ENCODE data around the gene TIMP2.

TIMP2 gene

DNA sequence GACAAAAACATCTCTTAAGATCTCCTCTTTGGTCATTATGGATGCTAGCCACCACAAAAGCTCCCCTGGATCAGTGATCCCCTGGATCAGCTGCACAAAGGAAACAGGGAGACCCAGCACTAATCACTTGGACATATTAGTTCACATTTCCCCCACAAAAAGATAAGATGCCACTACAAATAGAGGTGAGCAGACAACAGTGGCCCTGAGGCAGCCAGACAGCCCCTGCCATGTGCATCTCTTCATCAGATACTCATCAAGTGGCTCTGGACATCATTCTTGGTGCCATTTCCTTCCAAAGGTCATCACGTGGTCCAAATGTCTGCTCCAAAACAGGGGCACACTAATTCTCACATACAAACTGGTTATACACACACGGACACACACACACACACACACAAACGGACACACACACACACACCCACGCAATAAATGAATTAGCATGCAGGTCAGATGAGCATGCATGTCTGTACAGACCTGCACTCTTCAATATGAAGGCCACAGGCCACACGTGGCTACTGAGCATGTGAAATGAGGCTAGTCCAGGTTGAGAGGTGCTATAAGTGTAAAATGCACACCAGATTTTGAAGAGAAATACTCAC, 88.7 kb downstream of the TIMP2 start:
- DNase-seq (ENCODE audit: low spot score) = no peak

- DNase-seq (ENCODE audit: low spot score) = no peak
Measured at GRCh38 chr17:78834571-78834970, 90.6 kb downstream of the TIMP2 start.

- no peak for DNase-seq (ENCODE audit: low spot score)
Measured at GRCh38 chr17:78832541-78832810, 92.7 kb downstream of the TIMP2 start.

- no peak for DNase-seq (ENCODE audit: low spot score)
Measured at GRCh38 chr17:78831688-78832540, 93.3 kb downstream of the TIMP2 start.

DNA sequence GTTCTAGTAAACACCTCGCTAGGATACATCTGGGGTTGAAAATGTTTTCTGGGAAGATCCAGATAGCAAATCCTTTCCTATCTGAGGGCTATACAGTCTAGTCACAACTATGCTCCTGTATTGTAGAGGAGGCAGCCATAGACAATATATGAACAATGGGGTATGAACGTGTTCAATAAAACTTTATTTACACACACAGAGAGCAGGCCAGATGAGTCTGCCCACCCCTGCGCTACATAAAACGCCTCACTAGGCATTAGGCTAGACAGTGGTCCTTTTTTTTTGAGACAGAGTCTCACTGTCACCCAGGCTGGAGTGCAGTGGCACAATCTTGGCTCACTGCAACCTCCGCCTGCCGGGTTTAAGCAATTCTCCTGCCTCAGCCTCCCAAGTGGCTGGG, 95.7 kb downstream of the TIMP2 start:
- no peak for DNase-seq (ENCODE audit: low spot score)

DNA sequence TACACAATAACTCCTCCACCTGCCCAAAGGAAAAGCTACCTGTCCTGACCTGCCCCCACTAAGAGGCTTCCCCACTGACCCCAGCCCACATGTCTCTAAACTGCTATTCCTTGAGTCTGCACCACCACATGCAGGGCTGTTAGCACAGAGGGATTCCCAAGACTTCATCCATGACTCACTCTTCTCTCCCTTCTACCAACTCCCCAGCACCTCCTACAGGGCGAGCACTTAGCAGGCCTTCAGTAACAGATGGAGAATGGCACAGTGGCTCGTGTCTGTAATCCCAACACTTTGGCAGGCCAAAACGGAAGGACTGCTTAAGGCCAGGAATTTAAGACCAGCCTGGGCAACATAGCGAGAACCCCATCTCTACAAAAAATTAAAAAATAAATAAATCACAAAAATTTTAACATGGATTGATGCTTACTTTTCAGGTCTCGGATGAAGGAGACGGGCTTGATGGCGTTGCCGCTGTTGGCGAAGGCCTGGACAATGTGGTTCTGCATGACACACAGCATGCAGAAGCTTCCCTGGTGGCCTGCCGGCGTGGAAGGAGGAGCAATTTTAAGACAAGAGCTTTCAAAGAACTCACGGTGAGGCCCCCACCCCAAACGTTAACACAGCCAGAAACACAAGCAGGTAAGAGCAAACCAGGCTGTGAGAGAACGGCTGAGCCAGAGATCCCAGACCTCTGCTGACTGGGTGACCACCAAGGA, 96.6 kb downstream of the TIMP2 start:
- DNase-seq (ENCODE audit: low spot score) = no peak

DNA sequence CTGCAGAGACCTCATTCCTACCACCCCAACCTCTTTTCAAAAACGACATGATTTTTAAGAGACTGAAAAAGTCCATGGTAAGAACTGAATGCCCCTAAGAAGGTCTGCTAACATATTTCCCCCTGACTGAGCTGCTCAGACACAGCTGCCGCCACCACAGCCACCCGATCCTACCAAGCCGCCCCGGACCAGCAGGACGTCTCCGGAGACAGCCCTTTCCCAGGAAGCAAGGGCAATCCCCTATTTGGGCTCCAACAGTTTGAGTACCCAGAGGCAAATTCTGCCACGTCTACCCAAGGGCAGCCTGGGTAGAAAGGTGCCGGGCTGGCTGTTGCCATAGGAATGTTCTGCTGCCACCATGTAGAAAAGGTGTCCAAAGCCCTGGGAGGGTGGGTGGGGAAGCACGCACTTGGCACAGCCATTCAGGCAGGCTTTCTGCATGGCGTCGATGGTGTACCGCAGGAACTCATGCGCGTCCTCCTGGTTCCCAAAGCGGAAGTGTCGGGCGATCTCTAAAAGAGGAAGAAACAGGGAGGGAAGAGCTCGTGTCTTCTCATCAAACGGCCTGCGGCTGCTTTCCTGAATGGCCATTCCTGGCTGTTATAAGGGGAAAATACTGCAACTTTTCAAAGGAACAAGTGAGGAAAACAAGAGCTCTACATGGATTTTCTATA, 98.2 kb downstream of the TIMP2 start:
- DNase-seq (ENCODE audit: low spot score) = peak; percentile 64

DNA sequence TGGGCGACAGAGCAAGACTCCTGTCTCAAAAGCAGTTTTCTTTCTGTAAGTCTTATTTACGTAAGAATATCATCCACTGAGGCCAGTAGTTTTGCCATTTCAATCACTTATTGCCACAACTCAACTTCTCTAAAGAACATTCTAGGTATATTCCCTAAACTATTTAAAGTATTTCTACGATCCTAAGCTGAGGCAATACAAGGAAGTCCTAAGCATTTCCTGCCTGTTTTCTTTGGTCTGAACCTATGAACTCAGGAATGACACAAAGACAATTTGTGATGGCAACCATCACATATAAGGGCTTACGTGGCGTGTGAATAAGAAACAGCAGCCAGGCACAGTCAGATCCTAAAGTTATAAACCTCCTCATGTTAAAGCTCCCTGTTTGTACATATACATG, 98.8 kb downstream of the TIMP2 start:
- no peak for DNase-seq (ENCODE audit: low spot score)

- no peak for DNase-seq (ENCODE audit: low spot score)
Measured at GRCh38 chr17:78825696-78826095, 99.5 kb downstream of the TIMP2 start.

DNA sequence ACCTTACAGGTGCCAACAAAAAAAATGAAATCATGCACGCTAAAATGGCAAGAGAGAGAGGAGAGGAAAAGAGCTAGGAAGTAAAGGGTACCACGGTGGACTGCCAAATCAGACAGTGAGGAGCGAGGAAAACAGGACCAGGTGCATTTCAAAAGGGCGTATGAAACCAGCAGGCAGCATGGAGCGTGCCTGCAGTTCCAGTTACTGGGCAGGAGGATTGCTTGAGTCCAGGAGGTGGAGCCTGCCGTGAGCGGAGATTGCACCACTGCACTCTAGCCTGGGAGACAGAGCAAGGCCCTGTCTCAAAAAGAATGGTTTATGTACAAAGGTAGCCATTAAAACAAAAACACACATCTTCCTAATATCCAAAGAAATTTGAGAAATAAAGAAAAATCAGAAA, 100.9 kb downstream of the TIMP2 start:
- no peak for DNase-seq (ENCODE audit: low spot score)

DNA sequence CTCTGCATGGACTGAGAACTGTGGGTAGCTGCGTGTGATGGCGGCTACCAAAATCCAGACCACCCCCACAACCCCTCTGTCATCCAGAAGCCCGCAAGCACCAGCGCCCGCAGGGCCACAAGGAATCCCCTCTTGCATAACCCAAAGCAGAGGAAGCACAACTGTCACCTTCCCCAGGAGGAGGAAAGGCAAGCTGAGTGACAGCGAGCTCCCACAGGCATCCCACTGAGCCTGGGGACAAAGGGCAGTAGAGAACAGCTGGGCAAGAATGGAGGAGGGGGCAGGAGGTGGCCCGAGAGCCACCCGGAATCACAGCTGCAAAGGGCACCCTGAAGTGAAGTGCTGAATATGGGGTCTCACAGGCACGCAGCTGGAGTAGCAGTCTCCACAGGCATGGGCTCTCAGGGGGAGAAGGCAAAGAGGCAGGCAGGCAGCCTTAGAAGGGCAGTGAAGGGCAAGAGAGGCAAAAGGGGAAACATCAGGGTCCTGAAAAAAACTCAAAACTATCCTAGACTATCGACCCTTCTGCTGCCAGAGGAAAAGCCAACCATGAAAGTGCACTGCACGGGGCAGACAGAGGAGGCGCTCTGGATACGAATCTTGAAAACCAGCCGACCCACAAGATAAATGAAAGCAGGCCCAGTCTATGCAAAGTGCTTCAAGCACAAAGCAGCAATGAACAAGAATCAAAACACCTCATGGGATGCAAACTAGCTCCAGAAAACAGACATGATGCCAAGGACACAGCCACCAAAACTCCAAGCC, 101.7 kb downstream of the TIMP2 start:
- DNase-seq (ENCODE audit: low spot score) = no peak

- DNase-seq (ENCODE audit: low spot score) = peak; percentile 82
Measured at GRCh38 chr17:78822552-78822951, 102.6 kb downstream of the TIMP2 start.

DNA sequence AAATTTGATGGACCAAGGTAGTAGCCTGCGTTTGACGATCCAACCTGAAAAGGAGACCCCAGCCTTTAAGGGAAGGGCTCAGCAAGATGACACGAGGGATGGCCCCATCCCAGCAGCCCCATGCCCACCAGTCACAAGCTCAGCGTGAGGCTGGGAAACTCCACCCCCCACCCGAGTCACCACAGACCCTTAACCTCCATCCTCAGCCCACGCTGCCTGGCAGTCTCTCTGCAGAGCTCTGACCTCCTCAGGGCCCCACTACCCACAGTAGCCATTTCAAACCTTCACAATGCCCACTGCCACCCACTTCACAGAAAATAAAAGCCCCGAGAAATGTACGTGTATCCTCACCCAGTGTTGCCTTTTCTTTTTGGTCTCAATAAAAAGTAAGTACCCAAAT, 103.2 kb downstream of the TIMP2 start:
- DNase-seq (ENCODE audit: low spot score) = no peak

DNA sequence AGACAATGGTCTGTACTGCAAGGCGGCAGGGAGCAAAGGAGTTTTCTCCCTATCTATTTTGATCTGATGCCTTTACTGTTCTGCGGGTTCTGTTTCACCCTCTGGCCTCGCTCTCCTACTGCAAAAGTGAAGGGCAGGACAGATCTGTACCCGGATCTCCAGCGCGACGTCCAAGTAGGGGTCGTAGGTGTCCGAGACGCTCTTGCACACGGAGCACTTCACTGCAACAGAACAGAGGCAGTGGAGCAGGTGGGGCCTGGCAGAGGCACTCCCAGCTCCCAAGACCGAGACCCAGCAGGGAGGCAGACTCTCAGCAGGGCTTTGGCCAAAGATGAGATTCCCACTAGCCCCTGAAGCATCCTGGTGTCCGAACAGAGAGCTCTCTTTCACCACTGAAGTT, 104.3 kb downstream of the TIMP2 start:
- no peak for DNase-seq (ENCODE audit: low spot score)

- no peak for DNase-seq (ENCODE audit: low spot score)
Measured at GRCh38 chr17:78819806-78820792, 105.1 kb downstream of the TIMP2 start.

- no peak for DNase-seq (ENCODE audit: low spot score)
Measured at GRCh38 chr17:78819402-78819801, 105.8 kb downstream of the TIMP2 start.

- no peak for DNase-seq (ENCODE audit: low spot score)
Measured at GRCh38 chr17:78818932-78819331, 106.3 kb downstream of the TIMP2 start.

DNA sequence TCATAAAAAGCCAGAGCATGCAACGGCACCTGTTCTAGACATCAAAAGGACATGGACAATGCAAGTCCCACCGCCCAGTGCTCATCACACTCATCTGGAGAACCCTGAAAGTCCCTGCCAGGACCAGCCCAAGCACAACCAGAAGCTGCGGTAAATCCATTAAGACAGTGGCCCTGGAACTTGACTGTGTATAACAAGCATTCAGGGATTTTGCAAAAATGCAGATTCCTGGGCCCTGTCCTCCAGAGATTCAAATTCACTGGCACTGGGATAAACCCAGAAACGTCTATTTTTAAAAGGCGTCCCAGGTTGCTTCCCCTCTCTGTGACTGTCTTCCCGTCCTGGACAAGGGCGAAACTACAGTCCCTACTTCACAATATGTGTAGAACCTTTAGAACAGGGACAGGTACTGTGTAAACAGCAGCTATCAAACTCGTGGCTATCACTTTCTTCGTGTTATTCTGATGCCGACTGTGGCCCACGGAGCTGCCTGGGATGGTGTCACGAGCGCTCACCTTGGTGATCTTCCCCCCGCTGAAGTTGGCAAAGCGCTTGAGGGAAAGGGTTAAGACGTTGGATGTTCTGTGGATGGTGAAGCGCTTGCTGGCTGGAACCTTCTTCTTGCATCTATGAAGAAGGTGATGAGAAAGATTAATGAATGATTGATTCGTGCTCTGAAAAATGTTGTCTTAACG, 106.9 kb downstream of the TIMP2 start:
- DNase-seq (ENCODE audit: low spot score) = no peak

DNA sequence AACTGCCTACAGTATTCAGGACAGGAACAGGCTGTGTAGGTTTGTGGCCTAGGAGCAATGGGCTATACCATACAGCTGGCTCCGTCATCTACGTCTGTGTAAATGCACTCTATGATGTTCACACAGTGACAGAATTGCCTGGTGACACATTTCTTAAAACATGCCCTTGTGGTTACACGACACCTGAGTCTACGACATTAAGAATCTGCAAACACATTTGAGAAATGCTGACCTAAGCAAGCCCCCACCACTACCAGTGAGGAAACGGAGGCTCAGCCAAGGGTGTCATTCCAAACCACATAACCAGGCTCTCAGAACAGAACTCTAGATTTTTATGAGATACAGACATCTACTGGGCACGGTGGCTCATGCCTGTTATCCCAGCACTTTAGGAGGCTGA, 108.1 kb downstream of the TIMP2 start:
- no peak for DNase-seq (ENCODE audit: low spot score)

GRCh38 chr17:78815696-78816095, 109.5 kb downstream of the TIMP2 start:
- no peak for DNase-seq (ENCODE audit: low spot score)
